Non-pigmented ciliary epithelial cell (primary cell): ENCODE data around the gene RBM7.

Experiments used
- DNase-seq: peaks from one replicate; pipeline ENCODE4 v3.0.0-alpha.2; 2010; ENCODE audit warnings: low read depth

RBM7 gene

GRCh38 chr11:114448749-114449482 lies 48.5 kb downstream of the RBM7 start:
- no peak for DNase-seq

GRCh38 chr11:114449845-114450244 lies 49.4 kb downstream of the RBM7 start:
- DNase-seq, result no peak

DNA sequence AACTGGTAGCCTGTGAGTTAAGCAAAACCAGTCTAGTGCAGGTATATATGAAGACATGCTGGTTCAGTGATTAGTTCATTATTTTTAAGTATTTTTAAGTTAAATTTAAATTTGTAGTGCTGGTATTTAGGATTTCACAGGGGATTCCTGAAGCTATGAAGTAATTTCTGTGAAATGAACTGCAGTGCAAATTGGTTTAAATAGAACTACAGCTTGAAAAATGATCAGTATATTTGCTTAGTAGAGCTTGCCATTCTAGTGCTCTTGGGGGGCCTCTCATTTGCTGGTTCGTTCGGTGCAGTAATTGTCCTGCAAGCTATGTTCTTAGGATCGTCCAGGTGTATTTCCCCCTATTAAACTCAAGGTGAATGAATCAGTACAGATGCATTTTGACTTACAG lies 51.9 kb downstream of the RBM7 start:
- no peak for DNase-seq
